HCEC 1CT (cell line): ENCODE measurements around the gene CBX5.
"Not testable (repeated sequence)": the region's sequence is repeated elsewhere in the genome, so short reads cannot be mapped to it uniquely, and the experiment has no call there.

Experiments
- DNase-seq: peaks from one replicate; pipeline ENCODE4 v3.0.0-alpha.2; 2017

CBX5 gene

DNA sequence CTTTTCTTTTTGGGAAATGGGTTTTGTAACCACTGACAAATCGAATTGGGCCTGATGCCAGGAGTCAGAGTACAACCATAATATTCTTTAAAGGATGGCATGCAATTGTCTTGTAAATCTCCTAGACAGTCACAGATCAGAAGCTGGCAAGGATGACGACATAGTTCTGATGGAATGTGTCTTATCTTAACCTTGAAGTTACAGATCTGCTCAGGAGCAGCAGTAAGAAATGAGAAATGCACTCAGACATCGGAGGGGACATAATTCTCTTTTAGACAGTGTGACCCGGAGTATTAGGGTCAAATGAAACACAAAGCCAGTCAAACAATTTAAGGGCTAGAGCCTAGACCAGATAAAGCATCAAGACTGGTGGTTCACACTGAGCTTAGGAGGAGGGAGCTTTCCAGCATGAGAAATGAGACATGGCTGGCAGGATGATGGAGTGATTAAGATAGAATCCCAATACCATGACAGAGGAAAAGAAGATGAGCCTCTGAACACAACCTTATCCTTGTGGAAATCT lies 17.5 kb downstream of the CBX5 start:
- DNase-seq: peak; percentile 46

GRCh38 chr12:54261815-54262402 lies 18.0 kb downstream of the CBX5 start:
- DNase-seq: no peak

DNA sequence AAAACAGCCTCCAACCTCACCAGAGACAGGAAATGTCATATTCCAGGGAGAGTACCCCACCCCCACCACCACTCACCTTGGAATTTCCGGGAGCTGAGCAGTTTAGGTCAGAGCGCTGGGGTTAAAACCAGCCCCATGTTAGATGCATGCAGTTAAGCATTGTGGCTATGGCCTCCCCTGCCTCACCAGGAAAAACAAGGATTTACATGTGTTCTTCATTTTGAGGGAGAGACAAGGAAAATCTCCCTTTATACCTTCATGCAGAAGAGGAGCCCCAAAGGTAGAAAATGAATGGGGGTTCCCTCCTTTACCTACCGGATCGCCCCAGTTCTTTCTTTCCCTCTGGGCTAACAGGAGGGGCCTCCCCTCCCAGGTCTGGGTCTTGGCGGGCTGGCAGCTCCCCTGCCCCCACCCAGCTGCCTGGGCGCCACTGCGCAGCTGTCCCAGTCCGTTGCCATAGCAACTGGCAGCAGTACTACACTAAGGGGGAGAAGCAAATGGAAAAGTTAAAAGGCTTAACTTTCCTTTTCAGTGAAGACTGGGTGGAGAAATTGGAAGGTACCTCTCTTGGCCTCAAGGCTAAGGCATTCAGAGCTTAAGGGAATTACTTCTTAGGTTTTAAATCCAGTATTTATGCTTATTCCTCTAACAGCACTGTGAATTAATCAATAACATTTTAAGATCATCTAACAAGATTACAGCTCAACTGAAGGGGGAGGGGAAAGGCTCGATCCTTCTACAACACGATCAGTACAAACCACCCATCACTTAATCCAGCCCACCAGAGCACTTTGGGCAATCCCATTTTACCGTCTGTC lies 20.5 kb downstream of the CBX5 start:
- peak; percentile 87 for DNase-seq

DNA sequence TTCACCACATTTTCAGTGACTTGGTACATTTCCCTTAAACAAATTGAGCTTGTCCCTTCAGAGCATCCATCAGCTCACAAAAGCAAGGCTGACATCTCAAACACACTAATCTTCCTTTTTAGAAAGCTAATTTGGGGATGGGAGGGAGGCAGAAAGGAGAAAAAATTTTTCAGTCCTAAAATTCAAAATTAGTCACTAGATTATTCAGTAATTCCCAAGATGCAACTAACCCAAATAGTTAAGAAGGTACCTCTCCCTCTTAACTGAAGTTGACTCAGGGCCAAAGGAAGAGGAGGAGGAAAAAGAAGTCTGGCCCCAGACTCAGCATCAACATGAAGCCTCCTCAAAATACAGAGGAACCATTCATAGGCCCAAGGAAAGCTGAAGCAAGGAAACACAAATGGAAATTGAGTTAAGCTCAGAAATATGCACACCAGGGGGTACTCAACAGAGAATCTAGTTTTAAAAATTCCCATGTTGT lies 21.7 kb downstream of the CBX5 start:
- DNase-seq: no peak

GRCh38 chr12:54257332-54257731 lies 22.6 kb downstream of the CBX5 start:
- DNase-seq: no peak

DNA sequence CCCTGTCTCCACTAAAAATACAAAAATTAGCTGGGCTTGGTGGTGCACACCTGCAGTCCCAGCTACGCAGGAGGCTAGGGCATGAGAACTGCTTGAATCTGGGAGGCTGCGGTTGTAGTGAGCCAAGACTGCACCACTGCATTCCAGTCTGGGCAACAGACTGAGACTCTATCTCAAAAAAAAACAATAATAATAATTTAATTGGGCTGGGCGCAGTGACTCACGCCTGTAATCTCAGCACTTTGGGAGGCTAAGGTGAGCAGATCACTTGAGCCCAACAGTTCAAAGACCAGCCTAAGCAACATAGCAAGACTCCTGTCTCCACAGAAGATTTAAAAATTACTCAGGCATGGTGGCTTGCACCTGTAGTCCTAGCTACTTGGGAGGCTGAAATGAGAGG lies 26.7 kb downstream of the CBX5 start:
- DNase-seq: no peak

DNA sequence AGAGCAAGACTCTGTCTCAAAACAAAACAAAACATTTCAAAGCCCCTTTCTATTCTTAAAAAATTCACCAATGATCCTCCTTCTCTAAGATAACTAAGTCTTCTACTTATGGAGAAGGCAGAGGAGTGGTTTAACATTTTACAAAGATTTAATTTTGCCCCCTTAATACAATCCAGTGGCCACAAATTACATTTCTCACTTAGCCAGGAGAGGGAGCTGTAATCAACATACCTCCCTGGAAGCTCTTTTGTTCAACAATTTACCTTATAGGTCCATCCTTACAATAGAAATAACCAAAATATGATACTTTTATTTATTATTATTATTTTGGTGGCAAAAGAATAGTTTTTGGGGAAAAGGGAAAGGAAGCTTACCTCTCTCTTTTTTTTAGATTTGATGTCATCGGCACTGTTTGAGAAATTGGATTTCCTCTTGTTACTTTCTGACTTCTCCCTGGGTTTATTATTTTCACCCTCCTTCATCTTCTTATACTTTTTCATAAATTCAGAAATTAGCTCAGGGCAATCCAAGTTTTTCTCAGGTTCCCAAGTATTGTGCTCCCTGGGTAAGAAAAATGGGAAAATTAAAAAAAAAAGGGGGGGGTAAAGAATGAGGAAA lies 28.1 kb downstream of the CBX5 start:
- DNase-seq: peak; percentile 46

- DNase-seq: no peak
Measured at GRCh38 chr12:54249489-54249888, 30.4 kb downstream of the CBX5 start.

DNA sequence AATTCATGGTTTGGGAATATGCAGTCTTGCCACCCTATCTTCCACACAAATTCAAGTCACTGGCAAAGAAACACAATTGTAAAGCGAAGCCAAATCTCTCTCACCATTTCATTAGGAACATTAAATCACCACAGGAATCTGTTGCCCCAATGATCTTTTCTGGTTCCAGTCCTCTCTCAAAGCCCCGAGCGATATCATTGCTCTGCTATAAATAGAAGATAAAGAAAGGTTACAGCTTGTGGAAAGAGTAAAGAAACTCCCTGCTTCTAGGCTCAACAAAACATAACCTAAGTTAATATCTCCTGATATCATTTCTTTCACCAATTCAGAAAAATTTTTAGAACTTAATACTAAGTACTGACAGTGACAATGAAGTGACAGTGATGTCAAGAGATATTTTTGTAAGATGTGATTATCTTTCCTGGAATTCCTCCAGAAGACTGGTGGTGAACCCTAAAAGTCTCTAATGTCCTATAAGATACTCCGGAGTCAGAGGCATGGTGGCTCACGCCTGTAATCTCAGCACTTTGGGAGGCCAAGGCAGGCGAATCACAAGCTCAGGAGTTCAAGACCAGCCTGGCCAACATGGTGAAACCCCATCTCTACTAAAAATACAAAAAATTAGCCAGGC lies 33.8 kb downstream of the CBX5 start:
- no peak for DNase-seq

GRCh38 chr12:54240971-54241588 lies 38.8 kb downstream of the CBX5 start:
- no peak for DNase-seq

GRCh38 chr12:54240129-54240528 lies 39.8 kb downstream of the CBX5 start:
- DNase-seq: no peak

- DNase-seq: no peak
Measured at GRCh38 chr12:54239620-54240019, 40.3 kb downstream of the CBX5 start.

DNA sequence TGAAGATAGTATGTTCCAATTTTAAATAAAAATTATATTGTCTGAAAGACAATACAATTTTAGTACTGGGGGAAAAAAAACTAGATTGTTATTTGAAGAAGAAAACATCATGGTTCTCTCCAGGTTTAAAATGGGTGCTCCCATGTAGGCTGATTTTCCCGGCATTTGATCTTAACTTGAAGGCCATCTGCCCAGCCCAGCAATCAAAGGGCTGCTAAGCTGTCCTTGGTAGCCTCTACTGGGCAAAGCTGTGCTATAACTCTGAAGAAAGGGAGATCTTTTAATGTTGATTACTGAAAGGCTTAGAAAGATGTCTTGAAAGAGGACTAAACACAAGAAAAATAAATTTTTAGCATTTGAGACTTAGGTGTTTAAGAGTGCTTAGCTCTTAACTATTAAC lies 41.4 kb downstream of the CBX5 start:
- no peak for DNase-seq

DNA sequence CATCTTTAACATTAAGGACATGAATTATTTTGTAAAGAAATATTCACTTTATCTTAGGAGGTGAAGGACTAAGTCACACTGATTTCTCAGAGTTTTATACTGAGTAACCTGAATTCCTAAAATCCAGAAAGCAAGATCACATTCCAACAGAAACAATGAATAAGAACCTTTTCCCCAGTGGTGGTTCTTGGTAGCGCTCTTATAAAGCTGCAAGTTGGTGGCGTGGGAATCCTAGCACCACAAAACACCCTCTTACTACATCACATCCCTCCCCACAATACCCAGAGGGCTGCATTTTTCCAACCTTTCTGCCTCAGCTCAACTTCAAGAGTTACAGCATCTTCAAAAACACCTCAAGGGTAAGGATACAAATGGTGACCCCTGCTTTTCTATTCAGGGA lies 47.1 kb downstream of the CBX5 start:
- DNase-seq: peak; percentile 32

GRCh38 chr12:54231269-54231668 lies 48.7 kb downstream of the CBX5 start:
- not testable (repeated sequence) for DNase-seq

GRCh38 chr12:54230555-54230954 lies 49.4 kb downstream of the CBX5 start:
- no peak for DNase-seq

- DNase-seq: peak; percentile 95
Measured at GRCh38 chr12:54229624-54230212, 50.2 kb downstream of the CBX5 start.

- DNase-seq: no peak
Measured at GRCh38 chr12:54228471-54228870, 51.5 kb downstream of the CBX5 start.

- DNase-seq: not testable (repeated sequence)
Measured at GRCh38 chr12:54227927-54228326, 52.0 kb downstream of the CBX5 start.

GRCh38 chr12:54227376-54227775 lies 52.5 kb downstream of the CBX5 start:
- no peak for DNase-seq

DNA sequence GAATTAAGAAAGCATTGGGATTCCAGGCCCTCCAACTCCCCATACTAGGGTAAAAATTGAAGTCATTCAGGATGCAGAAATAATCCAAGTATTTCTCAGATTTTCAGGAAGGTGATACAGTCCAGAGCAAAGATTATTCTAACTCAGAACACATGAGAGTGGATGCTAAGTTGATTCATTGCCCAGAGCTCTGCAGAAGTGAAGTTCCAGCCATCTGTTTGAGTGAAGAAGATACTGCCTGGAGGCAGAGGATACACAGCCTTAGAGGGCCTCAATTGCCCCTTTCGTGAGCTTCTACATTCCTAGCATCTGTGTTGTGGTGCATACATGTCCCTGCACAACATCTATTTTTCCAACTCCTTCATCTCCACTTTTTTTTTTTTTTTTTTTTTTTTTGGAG lies 54.3 kb downstream of the CBX5 start:
- DNase-seq: no peak

DNA sequence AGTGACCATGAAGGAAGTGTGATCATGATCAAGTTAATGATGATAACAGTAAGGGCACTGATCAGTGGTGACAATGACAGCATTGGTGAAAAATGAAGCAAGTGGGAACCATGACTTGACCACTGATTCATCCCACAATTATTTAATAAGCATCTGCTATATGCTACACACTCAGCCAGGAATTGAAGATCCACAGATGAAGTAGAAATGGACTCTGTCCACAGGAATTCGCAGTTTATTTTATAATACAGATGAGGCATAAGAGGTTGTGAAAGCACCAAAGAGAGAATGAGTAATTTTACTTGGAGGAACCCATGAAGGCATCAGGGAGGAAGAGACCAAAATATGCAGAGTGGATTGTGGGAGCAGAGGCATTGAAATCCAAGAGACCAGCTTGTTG lies 57.3 kb downstream of the CBX5 start:
- DNase-seq: peak; percentile 98
